H1 (cell line): ENCODE results near the gene TMPRSS9. TPM values are rescaled to one million over a fixed set of nuclear protein-coding genes. Genes with fewer than 3 reads are reported as not detected.
A peak's percentile ranks its signal among the peaks of the same experiment; 100 is the strongest.

ENCODE experiments used
- CTCF ChIA-PET: fragments of 300-600 bp; sonication (Branson Sonifier 250); formaldehyde crosslinking; loops from one replicate; lab custom pipeline; 2021; ENCODE audit not compliant: partially characterized antibody; lab: Charles Lee
- POLR2A ChIA-PET: fragments of 300-600 bp; sonication (Branson Sonifier 250); formaldehyde crosslinking; loops from one replicate; lab custom pipeline; 2021; ENCODE audit warnings: inconsistent platforms; ENCODE audit not compliant: partially characterized antibody; lab: Charles Lee
- DNase-seq, 2 experiments: peaks; one replicate each; pipeline versions ENCODE4 v3.0.0 to v3.0.0-alpha.2; 2010 to 2022; ENCODE audit warnings: low spot score in 2 of 2, low read depth in 1 of 2, mixed read lengths in 1 of 2
- FAIRE-seq: peaks from 2 replicates; lab custom pipeline; 2011; peaks lifted over from hg19 to GRCh38; lab: Jason Lieb, UNC
- H2AFZ ChIP-seq: 2 replicates; pipeline ENCODE4 v1.8.1; 2012; ENCODE audit warnings: low read length, inconsistent platforms
- H2AK5ac ChIP-seq: 2 replicates; pipeline ENCODE4 v1.6.1; 2013; ENCODE audit warnings: low read depth, low read length
- H2BK120ac ChIP-seq: replicated peaks from 2 replicates; pipeline ENCODE3; 2013; ENCODE audit warnings: low read depth, low read length, inconsistent platforms
- H2BK12ac ChIP-seq: 2 replicates; pipeline ENCODE4 v1.6.1; 2013; ENCODE audit warnings: low read depth, low read length
- H2BK15ac ChIP-seq: 2 replicates; pipeline ENCODE4 v1.6.1; 2013; ENCODE audit warnings: low read length
- H2BK20ac ChIP-seq: 2 replicates; pipeline ENCODE4 v1.6.1; 2013; ENCODE audit warnings: low read length
- H2BK5ac ChIP-seq: 2 replicates; pipeline ENCODE4 v1.6.1; 2013; ENCODE audit warnings: low read depth, low read length
- H3K14ac ChIP-seq: 2 replicates; pipeline ENCODE4 v1.6.1; 2013; ENCODE audit warnings: inconsistent platforms; ENCODE audit not compliant: insufficient read length
- H3K18ac ChIP-seq: 2 replicates; pipeline ENCODE4 v1.6.1; 2013; ENCODE audit warnings: low read length; ENCODE audit errors: extremely low read depth
- H3K23ac ChIP-seq: 2 replicates; pipeline ENCODE4 v1.6.1; 2013; ENCODE audit warnings: inconsistent platforms; ENCODE audit not compliant: insufficient read length
- H3K23me2 ChIP-seq: 2 replicates; pipeline ENCODE4 v1.6.1; 2013; ENCODE audit warnings: low read depth, low read length
- H3K27ac ChIP-seq: 2 replicates; pipeline ENCODE4 v1.6.1; 2011; ENCODE audit warnings: low read depth, low read length, inconsistent platforms
- H3K27me3 ChIP-seq, 4 experiments: replicated peaks in 1 of 4; 1 replicate in 1 of 4; 2 replicates in 3 of 4; pipeline versions ENCODE4 v1.6.1 to v1.8.1; 2011 to 2013; ENCODE audit warnings: low read length in 3 of 4, mild to moderate bottlenecking in 3 of 4, inconsistent platforms in 2 of 4, mixed read lengths in 2 of 4, moderate library complexity in 1 of 4; ENCODE audit not compliant: control insufficient read depth in 3 of 4, insufficient read depth in 3 of 4; ENCODE audit errors: extremely low read depth in 1 of 4
- H3K36me3 ChIP-seq, 4 experiments: 2 replicates each; pipeline versions ENCODE4 v1.6.1 to v1.8.1; 2011 to 2013; ENCODE audit warnings: mild to moderate bottlenecking in 4 of 4, low read length in 3 of 4, moderate library complexity in 2 of 4, control low read depth in 1 of 4, inconsistent platforms in 1 of 4; ENCODE audit not compliant: insufficient read depth in 4 of 4, control insufficient read depth in 2 of 4
- H3K4ac ChIP-seq: replicated peaks from 2 replicates; pipeline ENCODE3; 2013; ENCODE audit warnings: low read length, low read depth, mixed read lengths, inconsistent platforms; ENCODE audit not compliant: insufficient read length
- H3K4me1 ChIP-seq, 4 experiments: replicated peaks in 1 of 4; 1 replicate in 1 of 4; 2 replicates in 3 of 4; pipeline versions ENCODE4 v1.6.1 to v1.8.1; 2011 to 2013; ENCODE audit warnings: low read length in 3 of 4, inconsistent platforms in 2 of 4, mixed read lengths in 1 of 4; ENCODE audit not compliant: insufficient read depth in 4 of 4, control insufficient read depth in 3 of 4
- H3K4me2 ChIP-seq, 2 experiments: 2 replicates each; pipeline versions ENCODE4 v1.6.1 to v1.8.1; 2011 to 2013; ENCODE audit warnings: low read depth in 2 of 2, low read length in 2 of 2, control low read depth in 1 of 2, inconsistent platforms in 1 of 2, mild to moderate bottlenecking in 1 of 2; ENCODE audit not compliant: insufficient read depth in 1 of 2
- H3K4me3 ChIP-seq, 4 experiments: fragments of 200-600, 300-600 bp in 1 of 4; sonication (generic), shearing (Covaris generic), sonication (Bioruptor Twin) in 1 of 4; 2 replicates each; pipeline versions ENCODE4 v1.5.1 to v1.8.1; 2011 to 2016; ENCODE audit warnings: low read length in 4 of 4, low read depth in 3 of 4, control low read depth in 2 of 4, inconsistent platforms in 2 of 4, mild to moderate bottlenecking in 2 of 4, mixed read lengths in 1 of 4, moderate library complexity in 1 of 4; ENCODE audit not compliant: insufficient read depth in 2 of 4; ENCODE audit errors: extremely low read depth in 1 of 4
- H3K56ac ChIP-seq: replicated peaks from 2 replicates; pipeline ENCODE3; 2013; ENCODE audit warnings: low read depth, mild to moderate bottlenecking, mixed read lengths, low read length, inconsistent platforms; ENCODE audit not compliant: insufficient read length
- H3K79me1 ChIP-seq: 2 replicates; pipeline ENCODE4 v1.6.1; 2013; ENCODE audit warnings: low read depth, low read length, control low read depth
- H3K79me2 ChIP-seq, 2 experiments: 2 replicates each; pipeline versions ENCODE4 v1.6.1 to v1.8.1; 2012 to 2013; ENCODE audit warnings: low read length in 2 of 2, mild to moderate bottlenecking in 2 of 2, inconsistent platforms in 1 of 2; ENCODE audit not compliant: insufficient read depth in 2 of 2, control insufficient read depth in 1 of 2
- H3K9ac ChIP-seq, 4 experiments: replicated peaks in 1 of 4; 1 replicate in 1 of 4; 2 replicates in 3 of 4; pipeline versions ENCODE4 v1.6.1 to v1.8.1; 2011 to 2013; ENCODE audit warnings: low read depth in 3 of 4, low read length in 3 of 4, control low read depth in 2 of 4, mild to moderate bottlenecking in 2 of 4, moderate library complexity in 2 of 4, inconsistent platforms in 1 of 4; ENCODE audit errors: extremely low read depth in 1 of 4
- H3K9me3 ChIP-seq, 2 experiments: 2 replicates each; pipeline versions ENCODE4 v1.6.1 to v1.8.1; 2012 to 2013; ENCODE audit warnings: mild to moderate bottlenecking in 2 of 2, moderate library complexity in 2 of 2, control low read depth in 1 of 2, inconsistent platforms in 1 of 2, low read depth in 1 of 2, low read length in 1 of 2, mixed read lengths in 1 of 2; ENCODE audit not compliant: insufficient read depth in 2 of 2
- H4K20me1 ChIP-seq, 2 experiments: replicated peaks in 1 of 2; 2 replicates each; pipeline versions ENCODE3 to v1.8.1; 2011 to 2013; ENCODE audit warnings: inconsistent platforms in 2 of 2, low read length in 2 of 2, mild to moderate bottlenecking in 1 of 2; ENCODE audit not compliant: insufficient read depth in 2 of 2, control insufficient read depth in 1 of 2
- H4K5ac ChIP-seq: 2 replicates; pipeline ENCODE4 v1.6.1; 2013; ENCODE audit warnings: low read length, low read depth, mixed read lengths, inconsistent platforms; ENCODE audit not compliant: insufficient read length
- H4K8ac ChIP-seq: 2 replicates; pipeline ENCODE4 v1.8.0; 2013; ENCODE audit warnings: mild to moderate bottlenecking, moderate library complexity, low read length, inconsistent platforms; ENCODE audit not compliant: insufficient read depth; ENCODE audit errors: extremely low read depth
- H4K91ac ChIP-seq: replicated peaks from 2 replicates; pipeline ENCODE3; 2013; ENCODE audit warnings: low read length, mixed read lengths, inconsistent platforms; ENCODE audit not compliant: insufficient read length
- ATF2 ChIP-seq: IDR thresholded peaks from 2 replicates; pipeline ENCODE4 v1.6.1; 2012; ENCODE audit warnings: low read length, inconsistent platforms
- CBX8 ChIP-seq: fragments of 300-800, 300-1000 bp; sonication (generic); IDR thresholded peaks from 2 replicates; pipeline ENCODE4 v1.7.1; 2016; ENCODE audit warnings: low read depth, low read length, borderline replicate concordance
- EZH2 ChIP-seq: fragments of 200-600 bp; sonication (generic); IDR thresholded peaks from 2 replicates; pipeline ENCODE4 v1.7.1; 2012; ENCODE audit warnings: low read depth, mild to moderate bottlenecking, moderate library complexity, low read length, inconsistent platforms; ENCODE audit not compliant: severe bottlenecking
- MAX ChIP-seq: IDR thresholded peaks from 2 replicates; pipeline ENCODE4 v1.6.1; 2012; ENCODE audit warnings: inconsistent platforms
- RNF2 ChIP-seq: fragments of 200-900, 300-1000 bp; sonication (generic); IDR thresholded peaks from 2 replicates; pipeline ENCODE4 v1.7.1; 2016; ENCODE audit warnings: borderline replicate concordance, low read depth, mild to moderate bottlenecking, antibody characterized with exemption, low read length; ENCODE audit not compliant: poor library complexity, severe bottlenecking; ENCODE audit errors: missing control alignments
- SP4 ChIP-seq: IDR thresholded peaks from 2 replicates; pipeline ENCODE4 v1.6.1; 2012; ENCODE audit warnings: low read length, inconsistent platforms
- SRF ChIP-seq: IDR thresholded peaks from 2 replicates; pipeline ENCODE4 v1.6.1; 2011; ENCODE audit warnings: mild to moderate bottlenecking, low read depth, low read length, moderate library complexity
- TAF7 ChIP-seq: optimal IDR thresholded peaks from 2 replicates; pipeline ENCODE3; 2011; ENCODE audit warnings: low read depth, mild to moderate bottlenecking, inconsistent platforms, low read length, moderate library complexity, borderline replicate concordance
- TBP ChIP-seq: IDR thresholded peaks from 2 replicates; pipeline ENCODE4 v1.6.1; 2011; ENCODE audit warnings: low read depth, low read length, improper control_type of control experiment
- WGBS, 2 experiments: shearing (Covaris generic) in 1 of 2; methylation state at CpG; one replicate each; pipeline versions ENCODE4 v1.1.6 to v1.1.7; 2013 to 2015; ENCODE audit warnings: low lambda C conversion rate in 2 of 2, mixed read lengths in 2 of 2, inconsistent platforms in 1 of 2, low coverage in 1 of 2, missing lambda C conversion rate in 1 of 2; ENCODE audit not compliant: insufficient replicate concordance in 2 of 2, insufficient coverage in 1 of 2, insufficient read length in 1 of 2; ENCODE audit errors: extremely low coverage in 1 of 2, missing lambda C conversion rate in 1 of 2; 5-methylcytosine and 5-hydroxymethylcytosine counted together
- polyA plus RNA-seq, 7 experiments: library from polyadenylated mRNA; depleted of rRNA in 3 of 7; stranded (reverse) in 5 of 7; unstranded in 2 of 7; fragments of >200 nt in 5 of 7; fragments of 200-250 nt in 2 of 7; gene quantifications; 1 replicate in 5 of 7; 2 replicates in 1 of 7; 4 replicates in 1 of 7; pipeline versions ENCODE4 v1.2.1 to v1.2.3, GENCODE V29; 2011 to 2013; ENCODE audit warnings: missing spikeins in 2 of 7, mixed read lengths in 2 of 7
- total RNA-seq: library from RNA; stranded (reverse); fragmentation: NEBNext Ultra II Directional; extraction: Animal tissue kit (Norgen Biotek cat#: 25700); gene quantifications from 2 replicates; pipeline ENCODE4 v1.2.1, GENCODE V29; 2021

The TMPRSS9 gene
- total and polyA plus RNA-seq, 2 of the 8 experiments (the other 6 are each of a cell fraction or from before 2014, with no cell fraction given): 0.15 to 0.19 TPM

- H3K18ac ChIP-seq: no peak overlapping the region; the same call in 1 of the 2 replicates
- H3K23ac ChIP-seq: no peak overlapping the region
- no peak overlapping the region for H2BK15ac ChIP-seq
- peaks cover 11% of the 10 kb centered on the region; the same call in 1 of the 2 replicates for H3K23me2 ChIP-seq
- H2AK5ac ChIP-seq: no peak overlapping the region
- H2BK20ac ChIP-seq: no peak overlapping the region
- no peaks in the 10 kb centered on the region for H3K9me3 ChIP-seq
- H2BK5ac ChIP-seq: peak overlapping the region; percentile 2; the same call in 1 of the 2 replicates
- H3K27me3 ChIP-seq: no peaks in the 10 kb centered on the region
- CTCF ChIA-PET: interaction anchor here (0.7 to 4.2 kb wide), 5 partner anchors 10 to 172 kb away, joined by 3 to 25 read pairs (median 4); no protein-coding TSS in a partner anchor
- POLR2A ChIA-PET: interaction anchor here (0.6 to 3.0 kb wide), 12 partner anchors 9 to 99 kb away, joined by 3 to 11 read pairs (median 4); partner anchors contain the start of gene AMH
- H2BK12ac ChIP-seq: 0 out of 2 replicates have a peak overlapping the region, but pooled peaks have one; percentile 27
- H3K14ac ChIP-seq: no peak overlapping the region
- peak overlapping the region; percentile 53; the same call in 1 of the 2 replicates for H4K8ac ChIP-seq
- DNase-seq (no peak), FAIRE-seq (no peak)
- H3K56ac ChIP-seq: no peak overlapping the region
- peak overlapping the region in 1 of 2 experiments; percentile 95; a peak in 1 of 4 replicates for H3K4me2 ChIP-seq
- H4K91ac ChIP-seq: no peak overlapping the region
- no peak overlapping the region for H3K27ac ChIP-seq
- WGBS, 2 experiments: 86% methylated on average over 16 of the region's 16 CpGs; no CpG with 5 or more reads in 1 of the 2 experiments
- H3K79me1 ChIP-seq: peaks cover 15% of the 10 kb centered on the region
- H3K79me2 ChIP-seq: peaks cover 5 to 43% of the 10 kb centered on the region in 2 experiments; a peak in 3 of 4 replicates
- peaks cover 0 to 11% of the 10 kb centered on the region in 2 experiments for H4K20me1 ChIP-seq
- H3K4ac ChIP-seq: peak overlapping the region; percentile 49
- H2BK120ac ChIP-seq: no peak overlapping the region
- H3K4me3 ChIP-seq: no peak overlapping the region
- H3K9ac ChIP-seq: no peak overlapping the region
- peaks cover 0 to 29% (median 14%) of the 10 kb centered on the region in 4 experiments; a peak in 6 of 7 replicates for H3K4me1 ChIP-seq
- no peak overlapping the region for H4K5ac ChIP-seq
- no peak overlapping the region for H2AFZ ChIP-seq
- H3K36me3 ChIP-seq: peaks cover 0 to 11% (median 6%) of the 10 kb centered on the region in 4 experiments; a peak in 6 of 8 replicates
- no peak for TF ChIP-seq SP4
- no peak for TF ChIP-seq TAF7
- no peak for TF ChIP-seq MAX
- TF ChIP-seq TBP: no peak
- TF ChIP-seq CBX8: no peak
- no peak for TF ChIP-seq SRF
- no peak for TF ChIP-seq ATF2
- no peak for TF ChIP-seq EZH2
- no peak for TF ChIP-seq RNF2
Measured at GRCh38 chr19:2326699-2327360, 33.2 kb upstream of the TMPRSS9 start.
